ENCODE results near the gene KLHL30.

GRCh38 chr2:238100821-238101771, 37.4 kb upstream of the KLHL30 start:
- no peak for TF ChIP-seq CTCF (IDR thresholded peaks at IDR 0.05)
- TF ChIP-seq POLR2A (IDR thresholded peaks at IDR 0.05), result no peak
